GM18909 (cell line): ENCODE data around the gene HIPK3.

Experiments
- ATAC-seq: cut with Tn5 transposase; IDR thresholded peaks from one replicate; pipeline ENCODE4 v1.9.1; 2021; ENCODE audit warnings: mild to moderate bottlenecking; ENCODE audit not compliant: unreplicated experiment, poor library complexity

HIPK3 gene

DNA sequence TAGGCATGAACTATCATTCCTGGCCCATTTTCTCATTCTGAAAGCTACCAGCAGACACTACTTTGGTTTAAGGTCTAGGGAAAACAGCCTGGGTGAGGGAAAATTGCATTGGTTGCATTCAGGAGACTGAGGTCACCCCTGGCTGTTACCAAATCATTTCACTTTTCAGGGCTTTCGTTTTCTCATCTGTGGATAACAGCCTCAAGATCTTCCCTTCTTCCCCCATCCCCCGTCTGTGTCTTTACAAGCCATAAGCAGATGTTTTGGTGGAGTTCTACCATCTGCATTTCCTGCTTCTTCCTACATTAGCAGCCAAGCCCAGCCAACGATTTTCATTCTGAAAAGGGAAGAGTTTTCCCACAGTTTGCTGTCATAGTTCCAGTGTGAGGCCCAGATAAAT, 130.4 kb downstream of the HIPK3 start:
- ATAC-seq = no peak

DNA sequence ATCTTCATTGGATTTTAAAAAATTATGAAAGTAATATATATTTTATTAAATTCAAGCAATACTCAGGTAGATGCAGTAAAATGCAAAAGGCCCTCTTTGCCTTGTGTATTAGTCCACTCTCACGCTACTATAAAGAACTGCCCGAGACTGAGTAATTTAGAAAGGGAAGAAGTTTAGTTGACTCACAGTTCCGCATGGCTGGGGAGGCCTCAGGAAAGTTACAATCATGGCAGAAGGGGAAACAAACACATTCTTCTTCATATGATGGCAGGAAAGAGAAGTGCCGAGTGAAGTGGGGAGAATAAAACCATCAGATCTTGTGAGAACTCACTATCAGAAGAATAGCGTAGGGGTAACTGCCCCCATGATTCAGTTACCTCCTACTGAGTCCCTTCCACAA, 130.8 kb downstream of the HIPK3 start:
- peak; percentile 52 for ATAC-seq

GRCh38 chr11:33388793-33389525, 131.8 kb downstream of the HIPK3 start:
- no peak for ATAC-seq

DNA sequence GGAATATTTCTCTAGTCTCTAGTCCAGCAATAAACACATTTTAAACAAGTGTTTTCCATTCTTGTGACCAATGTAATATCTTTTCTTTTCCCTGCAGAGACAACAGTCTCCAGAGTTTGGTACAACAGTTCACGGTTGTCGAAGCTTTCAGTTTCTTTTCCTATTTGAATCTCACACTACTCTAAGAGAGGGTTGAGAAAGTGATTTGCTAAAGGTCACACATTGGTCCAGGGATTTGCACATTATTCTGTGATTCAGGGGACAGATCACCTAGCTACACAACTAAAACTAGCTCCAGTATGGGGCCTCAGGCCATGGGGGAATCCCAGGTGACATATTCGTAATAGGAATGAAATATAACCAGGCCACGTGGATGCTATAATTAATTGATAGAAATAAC, 132.5 kb downstream of the HIPK3 start:
- ATAC-seq = peak; percentile 73

GRCh38 chr11:33390944-33391892, 134.0 kb downstream of the HIPK3 start:
- ATAC-seq = no peak

GRCh38 chr11:33391893-33392251, 134.7 kb downstream of the HIPK3 start:
- no peak for ATAC-seq

DNA sequence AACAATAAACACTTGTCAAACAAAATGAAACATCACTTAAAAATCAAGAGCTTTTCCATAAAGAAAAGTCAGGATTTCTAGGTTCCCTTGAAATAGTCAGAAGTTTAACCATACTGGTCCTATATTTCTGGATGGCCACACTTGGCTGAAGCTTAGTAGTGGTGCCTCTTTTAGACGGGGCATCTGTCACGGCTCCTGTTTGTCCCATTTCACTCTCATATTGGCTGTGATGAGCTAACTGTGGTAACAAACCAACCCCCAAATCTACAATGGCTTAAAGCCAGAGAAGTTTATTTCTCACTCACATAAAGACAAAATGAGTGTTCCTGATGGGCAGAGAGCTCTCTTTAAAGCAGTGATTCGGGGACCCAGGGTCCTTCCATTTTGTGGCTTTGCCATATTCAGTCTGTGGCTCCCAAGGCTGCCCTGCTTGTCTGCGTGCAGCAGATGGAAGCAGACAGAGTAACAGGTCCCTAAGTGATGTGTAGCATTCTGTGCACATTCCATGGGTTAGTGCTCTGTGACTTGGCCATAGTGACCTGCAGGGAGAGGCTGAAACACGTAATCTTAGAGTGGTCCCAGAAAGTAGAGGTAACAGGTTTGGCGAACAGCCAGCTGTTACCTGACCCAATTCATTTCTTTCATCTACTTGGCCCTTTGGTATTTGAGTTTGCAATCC, 137.4 kb downstream of the HIPK3 start:
- no peak for ATAC-seq

DNA sequence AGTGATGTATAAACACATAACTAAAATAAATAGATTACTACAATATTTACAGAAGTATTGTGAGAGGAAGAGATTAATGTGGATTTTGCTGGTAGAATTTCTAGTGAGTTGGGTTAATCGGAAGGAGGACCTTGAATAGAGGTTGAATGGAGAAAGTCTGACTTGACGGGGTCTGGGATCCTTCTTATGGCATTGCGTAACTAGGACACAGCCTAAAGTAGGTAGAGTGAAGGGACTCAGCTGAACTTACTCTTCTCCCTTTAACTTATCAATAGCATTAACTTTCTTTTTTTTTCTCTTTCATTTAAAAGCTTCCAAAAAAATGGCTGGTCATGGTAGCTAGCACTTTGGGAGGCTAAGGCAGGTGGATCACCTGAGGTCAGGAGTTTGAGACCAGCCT, 139.2 kb downstream of the HIPK3 start:
- no peak for ATAC-seq

DNA sequence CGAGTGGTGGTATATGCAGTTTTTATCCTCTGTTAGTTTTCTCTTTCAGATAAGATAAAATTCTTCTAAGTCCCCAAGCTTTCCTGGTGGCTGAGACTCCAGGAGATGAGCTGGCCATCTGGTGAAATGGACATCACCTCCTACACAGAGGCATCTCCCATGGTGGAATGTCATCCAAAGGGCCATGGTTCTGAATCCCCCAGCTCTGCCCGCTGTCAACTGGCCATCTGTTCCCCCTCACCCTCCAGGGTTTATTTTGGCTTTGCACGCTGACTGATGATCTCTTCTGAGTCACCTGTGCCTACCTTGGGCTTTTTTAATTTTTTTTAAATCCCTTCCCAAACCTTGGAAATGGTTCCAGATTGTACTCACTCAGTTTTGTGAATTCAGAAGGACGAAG, 142.2 kb downstream of the HIPK3 start:
- no peak for ATAC-seq

- no peak for ATAC-seq
These were observed 144.9 kb downstream of the HIPK3 start for GRCh38 chr11:33402066-33402465.

DNA sequence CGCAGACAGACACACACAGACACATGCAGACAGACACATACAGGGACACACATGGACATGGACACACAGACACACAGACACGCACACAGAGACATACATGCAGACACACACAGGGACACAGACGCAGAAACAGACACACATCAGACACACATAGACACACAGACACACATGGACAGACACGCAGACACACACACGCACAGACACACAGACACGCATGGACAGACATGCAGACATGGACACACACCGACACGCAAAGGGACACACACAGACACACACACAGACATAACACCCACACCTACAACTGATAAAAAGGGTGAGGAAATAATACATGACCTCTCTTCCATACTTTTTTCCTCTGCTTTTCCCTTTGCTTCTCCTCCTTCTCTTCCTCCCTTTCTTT, 146.2 kb downstream of the HIPK3 start:
- no peak for ATAC-seq

DNA sequence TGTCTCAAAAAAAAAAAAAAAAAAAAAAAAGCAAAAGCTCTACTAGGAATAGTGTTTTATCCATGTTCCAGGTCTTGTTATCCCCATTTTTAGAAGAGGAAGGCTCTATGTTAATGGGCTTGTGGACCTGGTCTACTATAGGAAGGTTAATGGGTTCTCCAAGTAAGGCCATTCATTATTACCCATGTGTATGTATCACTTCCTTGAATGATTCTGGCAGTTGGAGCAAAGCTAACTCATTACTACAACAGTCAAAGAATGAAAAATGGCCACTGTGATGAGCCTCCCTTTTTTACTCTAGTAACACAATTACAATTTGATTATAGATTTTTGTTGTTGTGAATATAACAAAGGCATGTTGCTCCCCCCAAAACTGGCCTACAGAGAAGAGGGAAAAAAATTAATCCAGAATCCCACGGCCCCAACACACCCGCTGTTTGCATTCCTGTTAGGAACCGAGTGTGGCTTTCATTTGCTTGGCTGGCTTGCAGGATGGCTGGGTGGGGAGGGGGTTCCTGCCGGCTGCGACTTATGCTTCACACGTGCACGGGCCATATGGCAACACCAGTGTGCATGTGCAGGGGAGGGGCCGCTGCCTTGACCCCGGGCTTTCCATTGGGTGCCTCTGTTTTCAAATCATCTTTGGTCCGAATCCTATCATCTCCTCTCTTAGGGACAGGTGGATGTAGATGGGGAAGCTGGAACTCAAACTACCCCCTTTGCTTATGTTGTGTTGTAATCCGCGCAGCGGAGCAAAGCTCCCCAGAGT, 148.8 kb downstream of the HIPK3 start:
- ATAC-seq = no peak
